WTC11 (cell line): ENCODE data around the gene GYS2. TPM values are rescaled to one million over a fixed set of nuclear protein-coding genes. Genes with fewer than 3 reads are reported as not detected.

Experiments used
- ATAC-seq: fragments of 200-7000 bp; cut with Tn5 transposase; 2 replicates; pipeline ENCODE4 v1.10.0; 2021; ENCODE audit warnings: mild to moderate bottlenecking, moderate library complexity
- CTCF ChIA-PET: fragments of 300-600 bp; sonication (Branson Sonifier 250); formaldehyde crosslinking; loops from one replicate; lab custom pipeline; 2021; ENCODE audit warnings: antibody characterized with exemption; lab: Charles Lee
- POLR2A ChIA-PET: fragments of 350-600 bp; sonication (Branson Sonifier 250); formaldehyde crosslinking; loops from one replicate; lab custom pipeline; 2021; ENCODE audit warnings: antibody characterized with exemption; lab: Charles Lee
- DNase-seq: peaks from one replicate; pipeline ENCODE4 v3.0.0; 2021; ENCODE audit warnings: low spot score
- H3K27ac Mint-ChIP-seq: 2 replicates; pipeline ENCODE4 v1.8.0; 2021; ENCODE audit warnings: mixed read lengths
- H3K27me3 Mint-ChIP-seq: 2 replicates; pipeline ENCODE4 v1.8.0; 2021; ENCODE audit warnings: low read depth, mild to moderate bottlenecking, moderate library complexity, mixed read lengths
- H3K36me3 Mint-ChIP-seq: 2 replicates; pipeline ENCODE4 v1.8.0; 2021; ENCODE audit warnings: mixed read lengths
- H3K4me1 Mint-ChIP-seq: 2 replicates; pipeline ENCODE4 v1.8.0; 2022; ENCODE audit warnings: mixed read lengths
- H3K4me3 Mint-ChIP-seq: 2 replicates; pipeline ENCODE4 v1.8.0; 2021; ENCODE audit warnings: mild to moderate bottlenecking, moderate library complexity, mixed read lengths
- H3K9me3 Mint-ChIP-seq: 2 replicates; pipeline ENCODE4 v1.8.0; 2021; ENCODE audit warnings: mixed read lengths
- AR ChIP-seq: fragments of 250-450 bp; sonication (Bioruptor Pico); IDR thresholded peaks from 2 replicates; pipeline ENCODE4 v1.9.0; 2021; ENCODE audit warnings: mild to moderate bottlenecking
- E2F1 ChIP-seq: sonication (generic); formaldehyde crosslinking; IDR thresholded peaks from 2 replicates; pipeline ENCODE4 v1.8.0; 2022; ENCODE audit warnings: mild to moderate bottlenecking, missing genetic modification reagents
- EMX1 ChIP-seq: fragments of 250-450 bp; sonication (Bioruptor Pico); IDR thresholded peaks from 2 replicates; pipeline ENCODE4 v1.8.0; 2021; ENCODE audit warnings: mild to moderate bottlenecking
- ETV6 ChIP-seq: sonication (generic); formaldehyde crosslinking; IDR thresholded peaks from 2 replicates; pipeline ENCODE4 v1.8.1; 2022; ENCODE audit warnings: mild to moderate bottlenecking, missing genetic modification reagents
- IRF1 ChIP-seq: sonication (generic); formaldehyde crosslinking; IDR thresholded peaks from 2 replicates; pipeline ENCODE4 v1.8.0; 2023; ENCODE audit warnings: missing genetic modification reagents
- IRF2 ChIP-seq: sonication (generic); formaldehyde crosslinking; IDR thresholded peaks from 2 replicates; pipeline ENCODE4 v1.8.0; 2022; ENCODE audit warnings: low read depth, missing genetic modification reagents, borderline replicate concordance
- NFATC4 ChIP-seq: fragments of 250-450 bp; sonication (Bioruptor Pico); IDR thresholded peaks from 2 replicates; pipeline ENCODE4 v1.9.0; 2021; ENCODE audit warnings: mild to moderate bottlenecking
- PREB ChIP-seq: sonication (generic); formaldehyde crosslinking; IDR thresholded peaks from 2 replicates; pipeline ENCODE4 v1.8.1; 2022; ENCODE audit warnings: mild to moderate bottlenecking, missing genetic modification reagents, moderate library complexity, borderline replicate concordance
- PRRX2 ChIP-seq: fragments of 250-450 bp; sonication (Bioruptor Pico); IDR thresholded peaks from 2 replicates; pipeline ENCODE4 v1.8.0; 2021; ENCODE audit warnings: mild to moderate bottlenecking
- STAT6 ChIP-seq: sonication (generic); formaldehyde crosslinking; conservative IDR thresholded peaks from 2 replicates; pipeline ENCODE4 v1.8.1; 2023; ENCODE audit warnings: mild to moderate bottlenecking, low read depth, missing genetic modification reagents, moderate library complexity
- TEAD1 ChIP-seq: sonication (generic); formaldehyde crosslinking; IDR thresholded peaks from 2 replicates; pipeline ENCODE4 v1.8.0; 2022; ENCODE audit warnings: mild to moderate bottlenecking, missing genetic modification reagents
- TP53 ChIP-seq: sonication (generic); formaldehyde crosslinking; IDR thresholded peaks from 2 replicates; pipeline ENCODE4 v1.8.1; 2023; ENCODE audit warnings: mild to moderate bottlenecking, missing genetic modification reagents
- USF1 ChIP-seq: sonication (generic); formaldehyde crosslinking; IDR thresholded peaks from 2 replicates; pipeline ENCODE4 v1.8.0; 2022; ENCODE audit warnings: mild to moderate bottlenecking, missing genetic modification reagents
- ZNF121 ChIP-seq: sonication (generic); formaldehyde crosslinking; IDR thresholded peaks from 2 replicates; pipeline ENCODE4 v1.8.0; 2023; ENCODE audit warnings: missing genetic modification reagents
- ZNF232 ChIP-seq: sonication (generic); formaldehyde crosslinking; IDR thresholded peaks from 2 replicates; pipeline ENCODE4 v1.8.0; 2022; ENCODE audit warnings: mild to moderate bottlenecking, missing genetic modification reagents
- total RNA-seq: library from RNA; stranded (reverse); gene quantifications from 3 replicates; pipeline ENCODE4 v1.2.3, GENCODE V29; 2021

Gene GYS2
- total RNA-seq, 1 experiment from 2014 or later, result not detected

GRCh38 chr12:21627924-21628323, 23.3 kb upstream of the GYS2 start (continued):
- TF ChIP-seq E2F1 (no peak), PREB (no peak), STAT6 (CRISPR knock-in tag) (no peak)

GRCh38 chr12:21618566-21618965, 13.9 kb upstream of the GYS2 start:
- H3K27ac Mint-ChIP-seq, result no peak overlapping the region

More at GRCh38 chr12:21618566-21618965, 13.9 kb upstream of the GYS2 start:
- H3K9me3 Mint-ChIP-seq, result 0 out of 2 replicates have a peak, but pooled peaks cover 2% of the 10 kb centered on the region
- POLR2A ChIA-PET, result no interaction called here
- H3K4me1 Mint-ChIP-seq, result no peaks in the 10 kb centered on the region
- ATAC-seq (no peak), DNase-seq (no peak)
- no peaks in the 10 kb centered on the region for H3K36me3 Mint-ChIP-seq
- no peak overlapping the region for H3K4me3 Mint-ChIP-seq
- no peaks in the 10 kb centered on the region for H3K27me3 Mint-ChIP-seq
- TF ChIP-seq PREB (no peak), TEAD1 (CRISPR knock-in tag) (no peak), ZNF121 (CRISPR knock-in tag) (no peak), EMX1 (no peak), AR (CRISPR knock-in tag) (no peak), NFATC4 (no peak), PRRX2 (no peak), USF1 (CRISPR knock-in tag) (no peak), TP53 (CRISPR knock-in tag) (no peak), ETV6 (no peak), ZNF232 (CRISPR knock-in tag) (no peak), IRF1 (no peak), IRF2 (CRISPR knock-in tag) (no peak)
- CTCF ChIA-PET, result no interaction called here
